Mammary epithelial cell (primary cell): Measurements from ENCODE around the gene IL6R.

Source experiments
- EZH2 ChIP-seq: IDR thresholded peaks from 2 replicates; pipeline ENCODE4 v1.6.1; 2012; ENCODE audit warnings: low read length, inconsistent platforms, borderline replicate concordance
- TF ChIP-seq, protein P1 (sequence below), 2 donors: IDR thresholded peaks in 1 of 2; conservative IDR thresholded peaks in 1 of 2; 2 replicates each; pipeline ENCODE4 v1.5.1; 2011 to 2012; ENCODE audit warnings: inconsistent platforms in 2 of 2, low read length in 2 of 2, mild to moderate bottlenecking in 2 of 2, control low read depth in 1 of 2, low read depth in 1 of 2; ENCODE audit not compliant: insufficient read depth in 1 of 2; ENCODE audit errors: extremely low read depth in 1 of 2

DNA sequence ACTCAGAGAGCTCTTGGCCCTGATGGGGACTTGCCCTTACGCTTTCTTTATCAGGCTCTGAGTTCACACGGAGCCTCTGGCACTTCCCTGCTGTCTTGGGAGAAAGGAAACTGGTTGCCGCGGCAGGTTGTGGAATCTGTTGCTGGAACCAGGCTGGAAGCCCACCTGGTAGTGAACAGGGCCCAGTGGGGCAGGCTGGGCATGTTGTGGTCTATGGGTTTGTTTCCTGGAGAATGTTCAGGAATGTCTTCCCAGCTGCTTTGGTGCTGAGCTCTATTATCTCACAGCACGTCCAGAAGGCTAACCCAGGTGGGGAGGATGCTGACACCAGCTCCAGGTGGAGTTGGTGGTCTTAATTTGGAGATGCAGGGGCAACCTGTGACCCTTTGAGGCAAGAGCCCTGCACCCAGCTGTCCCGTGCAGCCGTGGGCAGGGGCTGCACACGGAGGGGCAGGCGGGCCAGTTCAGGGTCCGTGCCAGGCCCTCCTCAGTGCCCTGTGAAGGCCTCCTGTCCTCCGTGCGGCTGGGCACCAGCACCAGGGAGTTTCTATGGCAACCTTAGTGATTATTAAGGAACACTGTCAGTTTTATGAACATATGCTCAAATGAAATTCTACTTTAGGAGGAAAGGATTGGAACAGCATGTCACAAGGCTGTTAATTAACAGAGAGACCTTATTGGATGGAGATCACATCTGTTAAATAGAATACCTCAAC lies 63.5 kb downstream of the IL6R start:
- TF ChIP-seq, protein P1, sequence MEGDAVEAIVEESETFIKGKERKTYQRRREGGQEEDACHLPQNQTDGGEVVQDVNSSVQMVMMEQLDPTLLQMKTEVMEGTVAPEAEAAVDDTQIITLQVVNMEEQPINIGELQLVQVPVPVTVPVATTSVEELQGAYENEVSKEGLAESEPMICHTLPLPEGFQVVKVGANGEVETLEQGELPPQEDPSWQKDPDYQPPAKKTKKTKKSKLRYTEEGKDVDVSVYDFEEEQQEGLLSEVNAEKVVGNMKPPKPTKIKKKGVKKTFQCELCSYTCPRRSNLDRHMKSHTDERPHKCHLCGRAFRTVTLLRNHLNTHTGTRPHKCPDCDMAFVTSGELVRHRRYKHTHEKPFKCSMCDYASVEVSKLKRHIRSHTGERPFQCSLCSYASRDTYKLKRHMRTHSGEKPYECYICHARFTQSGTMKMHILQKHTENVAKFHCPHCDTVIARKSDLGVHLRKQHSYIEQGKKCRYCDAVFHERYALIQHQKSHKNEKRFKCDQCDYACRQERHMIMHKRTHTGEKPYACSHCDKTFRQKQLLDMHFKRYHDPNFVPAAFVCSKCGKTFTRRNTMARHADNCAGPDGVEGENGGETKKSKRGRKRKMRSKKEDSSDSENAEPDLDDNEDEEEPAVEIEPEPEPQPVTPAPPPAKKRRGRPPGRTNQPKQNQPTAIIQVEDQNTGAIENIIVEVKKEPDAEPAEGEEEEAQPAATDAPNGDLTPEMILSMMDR (conservative IDR thresholded peaks at IDR 0.05 in 1 of 2, IDR thresholded peaks at IDR 0.05 in 1 of 2; ENCODE audit: extremely low read depth in 1 of 2, insufficient read depth in 1 of 2, low read depth in 1 of 2, low read length in 2 of 2), result no peak
- TF ChIP-seq EZH2, result no peak
